SU-DHL-6 (cell line): ENCODE measurements around the gene RARRES1.

Experiments used
- CTCF ChIP-seq: fragments of 200-600 bp; sonication (generic); IDR thresholded peaks from one replicate; pipeline ENCODE4 v1.5.1; 2017; ENCODE audit warnings: antibody characterized with exemption, mild to moderate bottlenecking, low read length, moderate library complexity; ENCODE audit not compliant: insufficient read depth, poor library complexity, severe bottlenecking
- EZH2phosphoT487 ChIP-seq: fragments of 200-600 bp; sonication (generic), shearing (Covaris generic); conservative IDR thresholded peaks from 2 replicates; pipeline ENCODE4 v1.6.1; 2018; ENCODE audit warnings: mild to moderate bottlenecking, antibody characterized with exemption, low read length, moderate library complexity, mixed read lengths

GRCh38 chr3:158733656-158734055 is 1.4 kb upstream of the RARRES1 start:
- TF ChIP-seq CTCF = no peak
- no peak for TF ChIP-seq EZH2phosphoT487
